Stimulated activated CD8-positive, alpha-beta memory T cell treated with anti-CD3 and anti-CD28 coated beads, Interleukin-15, amount 100 ng/mL, for 24 hours (primary cell): ENCODE results near the gene PARP3.

Experiments
- DNase-seq: peaks from one replicate; pipeline ENCODE4 v3.0.0-alpha.2; 2020; ENCODE audit warnings: low read depth

PARP3 gene

GRCh38 chr3:51948016-51948580, 5.9 kb downstream of the PARP3 start:
- no peak for DNase-seq

GRCh38 chr3:51949121-51949520, 7.0 kb downstream of the PARP3 start:
- no peak for DNase-seq

- DNase-seq, result no peak
Measured at GRCh38 chr3:51950899-51951298, 8.7 kb downstream of the PARP3 start.

- no peak for DNase-seq
Measured at GRCh38 chr3:51953445-51953844, 11.3 kb downstream of the PARP3 start.

- DNase-seq, result no peak
Measured at GRCh38 chr3:51954105-51954504, 11.9 kb downstream of the PARP3 start.

GRCh38 chr3:51954713-51955112, 12.6 kb downstream of the PARP3 start:
- no peak for DNase-seq

GRCh38 chr3:51955175-51955892, 13.2 kb downstream of the PARP3 start, which contains the start of gene GPR62:
GPR62 (plus strand) TSS chr3:51955381; CDS start chr3:51955653, 272 bp downstream.
- no peak for DNase-seq

- no peak for DNase-seq
Measured at GRCh38 chr3:51955893-51956770, 14.0 kb downstream of the PARP3 start.

GRCh38 chr3:51957520-51958205, 15.5 kb downstream of the PARP3 start:
- no peak for DNase-seq

GRCh38 chr3:51958603-51959521, 16.7 kb downstream of the PARP3 start:
- DNase-seq, result no peak

GRCh38 chr3:51959651-51960050, 17.5 kb downstream of the PARP3 start:
- no peak for DNase-seq

- DNase-seq, result no peak
Measured at GRCh38 chr3:51960386-51960785, 18.2 kb downstream of the PARP3 start.

- DNase-seq, result no peak
Measured at GRCh38 chr3:51961011-51961410, 18.8 kb downstream of the PARP3 start.

- no peak for DNase-seq
Measured at GRCh38 chr3:51961602-51962569, 19.7 kb downstream of the PARP3 start.

GRCh38 chr3:51962854-51963530, 20.8 kb downstream of the PARP3 start:
- no peak for DNase-seq

- no peak for DNase-seq
Measured at GRCh38 chr3:51963951-51964451, 21.8 kb downstream of the PARP3 start.

GRCh38 chr3:51964521-51964920, 22.4 kb downstream of the PARP3 start:
- no peak for DNase-seq

GRCh38 chr3:51966016-51966415, 23.9 kb downstream of the PARP3 start:
- no peak for DNase-seq

GRCh38 chr3:51966486-51966885, 24.3 kb downstream of the PARP3 start:
- no peak for DNase-seq
